Measurements from ENCODE around the gene CDK6.

- TF ChIP-seq CTCF (IDR thresholded peaks at IDR 0.05) (no peak), EZH2phosphoT487 (IDR thresholded peaks at IDR 0.05) (no peak)
These were observed 174.7 kb downstream of the CDK6 start for GRCh38 chr7:92661651-92662050.

Measured in neural progenitor cell (in vitro differentiated cells).